Smooth muscle cell of trachea (primary cell): Measurements from ENCODE around the gene ZNRF4. TPM values are rescaled to one million over a fixed set of nuclear protein-coding genes. Genes with fewer than 3 reads are reported as not detected.

Experiments
- total RNA-seq: library from RNA; depleted of rRNA; stranded (reverse); fragments of >200 nt; gene quantifications from 2 replicates; pipeline ENCODE4 v1.2.1, GENCODE V29; 2014

The ZNRF4 gene, protein sequence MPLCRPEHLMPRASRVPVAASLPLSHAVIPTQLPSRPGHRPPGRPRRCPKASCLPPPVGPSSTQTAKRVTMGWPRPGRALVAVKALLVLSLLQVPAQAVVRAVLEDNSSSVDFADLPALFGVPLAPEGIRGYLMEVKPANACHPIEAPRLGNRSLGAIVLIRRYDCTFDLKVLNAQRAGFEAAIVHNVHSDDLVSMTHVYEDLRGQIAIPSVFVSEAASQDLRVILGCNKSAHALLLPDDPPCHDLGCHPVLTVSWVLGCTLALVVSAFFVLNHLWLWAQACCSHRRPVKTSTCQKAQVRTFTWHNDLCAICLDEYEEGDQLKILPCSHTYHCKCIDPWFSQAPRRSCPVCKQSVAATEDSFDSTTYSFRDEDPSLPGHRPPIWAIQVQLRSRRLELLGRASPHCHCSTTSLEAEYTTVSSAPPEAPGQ
- total RNA-seq, result not detected in 2 replicates

DNA sequence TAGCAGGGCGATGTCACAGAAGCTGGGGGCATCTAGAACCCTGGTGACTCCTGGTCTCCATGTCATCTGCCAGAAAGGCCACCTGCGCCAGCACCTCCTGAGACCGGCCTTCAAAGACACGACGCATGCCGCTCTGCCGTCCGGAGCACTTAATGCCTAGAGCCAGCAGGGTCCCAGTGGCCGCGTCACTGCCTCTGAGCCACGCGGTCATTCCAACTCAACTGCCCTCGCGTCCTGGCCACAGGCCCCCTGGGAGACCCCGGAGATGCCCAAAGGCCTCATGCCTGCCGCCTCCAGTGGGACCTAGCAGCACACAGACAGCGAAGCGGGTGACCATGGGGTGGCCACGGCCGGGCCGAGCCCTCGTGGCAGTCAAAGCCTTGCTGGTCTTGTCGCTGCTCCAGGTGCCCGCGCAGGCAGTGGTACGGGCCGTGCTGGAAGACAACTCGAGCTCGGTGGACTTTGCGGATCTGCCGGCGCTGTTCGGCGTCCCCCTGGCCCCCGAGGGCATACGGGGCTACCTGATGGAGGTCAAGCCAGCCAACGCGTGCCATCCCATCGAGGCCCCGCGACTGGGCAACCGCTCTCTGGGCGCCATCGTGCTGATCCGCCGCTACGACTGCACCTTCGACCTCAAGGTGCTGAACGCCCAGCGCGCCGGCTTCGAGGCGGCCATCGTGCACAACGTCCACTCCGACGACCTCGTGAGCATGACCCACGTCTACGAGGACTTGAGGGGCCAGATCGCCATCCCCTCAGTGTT is at the start of gene ZNRF4:
TSS of gene ZNRF4 (plus strand) at position 51 of the 763 bp plus-strand sequence. CDS start at position 126, 75 bp downstream.

Other genes starting within 250 kb of the ZNRF4 start
- 206 and 479 TPM in 2 replicates for gene PTPRS, start 114.6 kb upstream of the ZNRF4 start, total RNA-seq
- 0.17 TPM in 1 of 2 replicates, not detected in the other for gene TINCR, start 112.5 kb downstream of the ZNRF4 start, total RNA-seq
- gene SAFB2, start 167.4 kb downstream of the ZNRF4 start, total RNA-seq, result 34.9 and 35.3 TPM in 2 replicates
- 54.3 and 74.8 TPM in 2 replicates for gene SAFB, start 167.7 kb downstream of the ZNRF4 start, total RNA-seq
- 28.1 and 29.5 TPM in 2 replicates for gene MICOS13, start 225.1 kb downstream of the ZNRF4 start, total RNA-seq
- 10.9 and 27.3 TPM in 2 replicates for gene HSD11B1L, start 225.6 kb downstream of the ZNRF4 start, total RNA-seq
- gene RPL36, start 234.9 kb downstream of the ZNRF4 start, total RNA-seq, result 387 and 403 TPM in 2 replicates